Activated CD4-positive, CD25-positive, alpha-beta regulatory T cell treated with anti-CD3 and anti-CD28 coated beads, Interleukin-2, amount 50 U/mL, for 24 hours (primary cell): ENCODE measurements around the gene MGMT.

Experiments
- ATAC-seq, 2 donors: fragments of 150-1000 bp; cut with Tn5 transposase; one replicate each; pipeline ENCODE4 v1.10.0; 2021; ENCODE audit warnings: mild to moderate bottlenecking in 1 of 2, moderate library complexity in 1 of 2

Gene MGMT

DNA sequence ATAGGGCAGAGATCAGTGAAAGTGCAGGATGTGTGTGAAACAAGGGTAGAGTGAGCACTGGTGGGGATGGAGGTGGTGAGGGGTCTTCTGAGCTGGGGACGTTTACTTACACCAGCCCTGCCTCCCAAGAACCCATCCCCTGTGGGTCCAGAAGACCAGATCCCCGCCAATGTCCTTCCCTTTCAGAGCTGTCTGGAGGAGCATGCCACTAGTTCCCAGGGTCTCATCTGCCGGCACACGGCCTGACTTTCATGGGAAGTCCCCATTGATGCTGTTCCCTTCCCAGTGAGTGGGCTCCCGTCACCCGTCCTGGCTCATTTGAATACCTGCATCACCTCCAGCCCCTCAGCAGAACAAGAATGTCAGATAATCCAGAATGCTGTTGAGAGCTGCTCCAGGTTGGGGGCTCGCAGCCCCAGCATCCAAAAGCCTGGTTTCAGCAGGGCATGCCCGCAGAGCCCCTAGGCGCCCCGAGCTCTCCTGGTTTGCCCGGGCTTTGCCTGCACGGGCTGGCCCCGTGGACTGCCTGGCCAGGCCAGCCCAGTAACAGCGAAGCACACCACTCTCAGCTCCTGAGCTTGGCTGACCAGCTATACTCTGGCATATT lies 246.7 kb downstream of the MGMT start:
- no peak for ATAC-seq

DNA sequence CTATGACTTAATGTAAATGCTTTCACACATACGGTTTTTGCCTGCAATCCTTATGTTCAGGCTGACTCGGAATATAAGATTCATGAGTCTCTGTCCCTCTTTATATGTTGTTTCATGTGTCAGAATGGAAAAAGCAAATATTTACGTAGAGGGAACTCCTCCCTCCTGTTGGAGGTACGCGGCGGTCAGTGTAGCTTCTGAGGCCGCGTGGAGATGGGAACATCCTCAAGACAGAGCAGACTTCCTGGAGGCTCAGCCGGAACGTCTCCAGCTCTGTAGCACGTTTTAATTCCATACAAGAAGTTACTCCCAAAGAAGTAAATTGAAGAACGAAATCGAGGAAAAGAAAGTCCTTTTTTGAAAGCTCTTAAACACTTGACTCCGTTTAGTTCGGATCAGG lies 248.8 kb downstream of the MGMT start:
- ATAC-seq: no peak

DNA sequence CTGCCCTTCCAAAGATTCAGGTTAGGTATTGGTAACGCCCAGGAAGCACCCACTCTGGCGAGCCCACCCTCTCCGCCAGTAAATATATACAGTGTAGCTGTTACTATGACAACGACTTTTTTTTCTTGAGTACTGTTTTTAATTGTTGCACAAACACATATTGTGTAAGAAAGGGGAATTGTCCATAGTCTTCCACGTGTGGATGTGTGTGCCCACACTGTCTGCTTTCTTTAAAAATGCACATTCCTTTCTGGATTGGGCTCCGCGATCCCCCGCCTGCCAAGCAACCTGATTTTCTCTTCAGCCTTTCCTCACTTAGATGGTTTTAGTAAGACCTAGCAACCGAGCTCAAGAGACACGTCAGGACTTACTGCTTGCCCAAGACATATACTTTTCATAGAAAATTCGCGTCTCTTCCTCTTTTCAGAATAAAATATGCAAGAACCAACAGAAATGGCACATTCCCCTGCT lies 249.2 kb downstream of the MGMT start:
- no peak for ATAC-seq

DNA sequence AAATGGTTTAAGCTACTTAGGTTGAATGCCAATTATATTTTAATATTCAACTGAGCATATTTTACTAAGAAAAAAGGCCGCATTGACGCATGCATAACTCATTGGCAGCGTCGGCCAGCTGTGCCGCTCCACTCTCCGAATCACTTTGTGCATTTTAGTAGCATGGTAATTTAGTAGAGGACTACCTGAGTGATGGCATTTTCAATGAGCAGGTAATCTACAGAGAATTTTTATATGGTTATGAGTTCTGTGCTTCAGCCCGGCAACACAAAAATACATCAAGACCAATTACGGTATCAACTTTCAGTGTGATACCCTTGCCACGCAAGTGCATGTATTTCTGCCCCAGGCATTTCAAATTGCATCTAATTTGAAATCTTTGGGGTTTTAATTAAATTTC lies 249.8 kb downstream of the MGMT start:
- ATAC-seq: no peak

DNA sequence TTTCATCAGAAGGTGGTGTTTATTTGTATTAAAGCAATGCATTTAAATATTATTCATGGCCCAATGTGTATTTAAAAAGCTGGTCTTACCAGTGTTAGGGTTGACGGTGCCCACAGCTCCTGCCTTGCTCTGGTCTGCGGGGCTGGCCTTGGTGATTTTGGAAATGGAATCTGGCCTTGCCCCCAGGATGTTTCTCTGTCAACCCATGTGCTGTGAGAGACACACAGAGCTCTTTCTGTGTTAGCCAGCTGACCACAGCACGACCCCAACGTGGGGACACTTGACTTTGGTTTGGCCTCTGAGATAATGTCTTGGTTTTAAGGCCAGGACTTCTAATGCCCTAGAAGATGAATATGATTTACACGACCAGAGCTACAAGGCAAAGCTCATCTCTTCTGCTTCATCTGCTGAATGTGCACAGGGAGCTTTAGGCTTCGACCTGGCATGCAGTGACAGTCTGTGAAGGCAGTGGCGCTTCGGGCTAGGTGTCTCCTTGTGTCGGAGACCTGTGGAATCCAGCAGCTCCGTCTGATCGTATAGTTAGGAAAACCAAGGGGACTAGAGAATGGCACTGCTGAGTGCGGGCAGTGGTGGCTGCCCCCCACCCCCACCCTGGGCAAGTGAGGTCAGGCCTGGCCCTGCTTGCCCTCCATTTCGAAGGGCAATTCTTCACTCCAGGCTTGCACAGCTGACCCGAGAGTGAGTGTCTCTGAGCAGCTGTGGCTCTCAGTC lies 250.9 kb downstream of the MGMT start:
- ATAC-seq: no peak

DNA sequence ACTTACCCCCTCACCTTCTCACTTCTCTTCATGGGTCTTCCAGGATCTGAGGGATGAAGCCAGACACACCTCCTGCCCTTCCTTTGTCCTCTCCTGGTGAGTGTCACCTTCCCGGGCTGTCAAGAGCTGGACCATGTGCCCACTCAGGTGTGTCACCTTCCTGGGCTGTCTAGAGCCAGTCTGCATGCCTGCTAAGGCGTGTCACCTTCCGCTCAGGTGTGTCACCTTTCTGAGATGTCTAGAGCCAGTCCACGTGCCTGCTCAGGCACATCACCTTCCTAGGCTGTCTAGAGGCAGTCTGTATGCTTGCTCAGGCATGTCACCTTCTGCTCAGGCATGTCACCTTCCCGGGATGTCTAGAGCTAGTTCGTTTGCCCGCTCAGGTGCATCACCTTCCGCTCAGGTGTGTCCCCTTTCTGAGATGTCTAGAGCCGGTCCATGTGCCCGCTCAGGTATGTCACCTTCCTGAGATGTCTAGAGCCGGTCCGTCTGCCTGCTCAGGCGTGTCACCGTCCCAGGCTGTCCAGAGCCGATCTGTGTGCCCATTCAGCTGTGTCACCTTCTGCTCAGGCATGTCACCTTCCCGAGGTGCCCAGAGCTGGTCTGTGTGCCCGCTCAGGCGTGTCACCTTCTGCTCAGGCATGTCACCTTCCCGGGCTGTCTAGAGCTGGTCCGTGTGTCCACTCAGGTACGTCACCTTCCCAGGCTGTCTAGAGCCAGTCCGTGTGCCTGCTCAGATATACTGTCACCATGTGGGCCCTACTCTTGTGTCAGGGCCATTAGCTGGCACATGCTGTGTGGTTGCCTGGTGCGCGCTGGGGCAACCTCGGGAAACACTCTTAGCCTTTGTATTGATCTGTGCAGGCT lies 251.7 kb downstream of the MGMT start:
- ATAC-seq: no peak

DNA sequence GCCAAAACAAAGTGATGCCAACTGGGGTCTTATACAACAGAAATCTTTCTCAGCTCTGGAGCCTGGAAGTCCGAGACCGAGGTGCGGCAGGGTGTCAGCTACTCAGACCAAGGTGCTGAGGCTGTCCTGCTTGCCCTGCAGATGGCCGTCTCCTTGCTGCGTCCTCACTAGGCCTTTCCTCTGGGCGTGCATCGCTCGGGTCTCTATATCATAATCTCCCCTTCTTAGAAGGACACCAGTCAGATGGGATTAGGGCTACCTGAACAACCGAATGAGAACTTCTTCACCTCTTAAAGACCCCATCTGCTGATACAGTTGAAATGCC lies 252.3 kb downstream of the MGMT start:
- ATAC-seq: no peak

DNA sequence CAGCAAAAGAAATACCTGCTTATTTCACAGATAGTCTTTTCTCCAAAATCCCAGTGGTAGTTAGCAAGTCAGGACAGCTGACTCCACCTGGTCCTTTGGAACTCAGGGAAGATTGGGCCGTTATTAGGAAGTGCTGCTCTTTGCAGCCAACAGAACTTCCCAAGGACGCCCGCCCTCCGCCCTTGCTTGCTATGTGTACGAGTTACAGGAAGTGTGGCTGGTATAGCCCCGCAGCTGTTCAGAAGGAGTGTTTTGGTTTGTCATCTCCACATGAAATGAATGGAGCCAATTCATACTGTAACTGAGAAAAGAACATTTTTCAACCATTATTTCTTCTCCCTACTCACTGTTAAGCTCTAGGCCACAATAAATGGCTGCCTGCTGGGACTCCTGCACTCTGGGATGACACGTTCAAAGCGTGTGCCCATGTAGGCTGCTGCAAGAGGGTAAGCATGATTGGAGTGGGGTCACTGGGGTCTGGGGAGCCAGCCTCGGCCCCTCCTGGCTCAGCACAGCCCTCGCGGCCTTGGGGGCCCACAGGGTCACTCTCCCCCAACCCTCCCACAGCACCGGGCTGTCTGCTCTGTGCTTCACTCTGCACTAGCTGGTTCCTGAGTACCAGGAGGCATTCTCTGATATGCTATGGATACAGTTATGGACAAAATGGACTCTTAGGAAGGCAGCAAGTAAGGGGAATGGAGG lies 253.0 kb downstream of the MGMT start:
- no peak for ATAC-seq

DNA sequence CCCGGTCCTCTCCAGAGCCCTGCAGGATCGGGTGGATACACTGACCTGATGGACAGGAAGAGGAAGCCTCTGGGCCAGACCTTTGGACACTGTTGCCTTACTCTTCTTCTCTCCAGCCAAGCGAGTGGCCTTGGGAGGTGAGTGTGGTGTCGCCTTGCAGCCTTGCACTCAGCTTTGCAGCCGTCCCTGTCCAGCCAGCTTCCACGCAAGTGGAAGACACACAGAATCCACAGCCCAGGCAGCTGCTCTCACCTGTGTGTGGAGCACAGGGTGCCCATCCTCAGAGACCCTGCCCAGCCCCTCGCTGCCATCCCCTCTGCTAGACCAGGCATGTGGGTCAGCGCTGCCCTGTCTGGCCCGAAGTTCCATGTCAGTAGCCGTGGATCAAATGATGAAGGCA lies 258.0 kb downstream of the MGMT start:
- ATAC-seq: no peak

DNA sequence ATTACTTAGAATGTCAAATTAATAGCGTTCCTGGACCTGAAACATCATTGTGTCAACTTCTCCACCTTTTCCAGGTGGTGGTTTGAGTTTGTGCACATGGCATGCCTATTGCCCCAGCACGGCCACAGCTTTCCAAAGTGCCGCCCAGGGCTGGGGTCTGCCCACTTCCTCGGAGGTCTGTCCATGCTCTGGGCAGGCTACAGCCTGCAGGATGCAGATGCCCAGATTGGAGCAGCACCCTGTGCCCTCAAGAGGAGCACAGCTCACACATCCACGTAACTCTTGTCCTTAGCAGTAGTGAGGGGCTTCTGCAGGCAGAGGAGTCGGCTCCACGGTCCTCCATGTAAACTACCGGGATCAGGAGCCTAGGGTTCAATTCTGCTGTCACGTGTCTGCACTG lies 258.4 kb downstream of the MGMT start:
- no peak for ATAC-seq

DNA sequence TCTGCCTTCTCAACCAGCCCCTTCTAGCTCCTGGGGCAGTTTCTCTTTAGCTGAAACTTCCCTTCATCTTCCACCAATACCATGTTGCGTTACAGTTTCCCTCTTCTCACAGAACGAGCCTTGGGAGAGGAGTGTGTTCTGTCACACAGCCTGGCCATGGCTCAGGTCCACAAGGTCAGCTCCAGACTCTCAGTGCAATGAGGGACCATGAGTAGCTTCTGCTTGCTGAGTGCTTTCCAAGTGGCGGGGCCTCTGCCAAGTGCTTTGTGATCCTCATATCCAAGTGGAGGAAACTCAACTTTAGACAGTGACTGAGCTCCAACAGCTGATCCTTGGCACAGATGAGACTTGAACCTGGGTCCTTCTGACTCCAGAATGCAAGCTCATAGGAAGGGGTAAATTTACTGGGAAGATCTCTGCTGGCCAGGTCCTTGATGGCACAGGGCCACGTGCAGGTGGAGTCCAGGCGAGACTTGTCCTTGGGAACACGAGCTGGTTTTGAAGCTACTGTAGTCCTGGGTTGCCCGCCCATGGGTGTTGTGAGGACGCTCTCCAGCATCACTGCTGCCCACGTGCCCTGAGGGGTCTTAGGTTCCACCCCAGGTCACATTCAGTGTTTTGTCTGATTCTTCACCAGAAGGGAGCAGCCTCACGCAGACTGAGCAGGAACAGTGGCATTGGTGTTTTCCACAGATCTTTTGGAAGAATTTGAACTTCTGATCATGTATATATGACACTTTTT lies 259.0 kb downstream of the MGMT start:
- ATAC-seq: no peak

DNA sequence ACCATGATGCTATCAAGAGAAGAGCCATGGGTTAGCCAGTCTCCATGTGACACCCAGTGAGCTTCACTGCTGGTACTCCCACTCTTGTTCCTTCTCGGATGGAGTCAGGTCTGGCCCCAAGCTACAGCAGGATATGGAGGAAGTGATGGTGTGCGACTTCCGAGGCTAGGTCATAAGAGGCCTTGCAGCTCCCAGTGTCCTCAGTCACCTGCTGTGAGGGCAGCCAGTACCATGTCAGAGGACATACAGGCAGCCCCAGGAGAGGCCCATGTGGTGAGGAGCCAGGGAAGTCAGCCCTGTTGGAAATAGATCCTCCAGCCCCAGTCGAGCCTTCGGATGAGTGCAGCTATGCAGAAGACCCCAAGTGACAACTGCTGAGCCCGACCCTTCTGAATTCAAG lies 260.0 kb downstream of the MGMT start:
- ATAC-seq: no peak

DNA sequence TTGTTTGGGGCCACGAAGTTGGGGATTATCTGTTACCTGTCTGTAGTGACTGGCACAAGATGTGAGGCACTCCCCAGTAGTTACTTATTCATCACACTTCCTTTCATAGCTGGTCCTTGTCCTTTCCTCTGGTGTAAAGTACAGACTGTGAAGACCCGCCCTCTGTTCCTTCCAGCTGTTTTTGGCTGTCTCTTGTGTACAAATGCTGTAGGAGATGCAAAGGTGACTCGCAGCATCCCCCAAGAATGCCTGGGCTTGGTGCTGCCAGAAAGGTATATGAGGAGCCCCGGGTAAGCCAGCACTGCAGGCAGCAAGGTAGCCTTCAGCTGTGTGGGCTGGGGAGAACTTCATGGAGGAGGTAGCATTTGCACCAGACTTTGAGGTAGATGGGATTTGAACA lies 260.5 kb downstream of the MGMT start:
- no peak for ATAC-seq

DNA sequence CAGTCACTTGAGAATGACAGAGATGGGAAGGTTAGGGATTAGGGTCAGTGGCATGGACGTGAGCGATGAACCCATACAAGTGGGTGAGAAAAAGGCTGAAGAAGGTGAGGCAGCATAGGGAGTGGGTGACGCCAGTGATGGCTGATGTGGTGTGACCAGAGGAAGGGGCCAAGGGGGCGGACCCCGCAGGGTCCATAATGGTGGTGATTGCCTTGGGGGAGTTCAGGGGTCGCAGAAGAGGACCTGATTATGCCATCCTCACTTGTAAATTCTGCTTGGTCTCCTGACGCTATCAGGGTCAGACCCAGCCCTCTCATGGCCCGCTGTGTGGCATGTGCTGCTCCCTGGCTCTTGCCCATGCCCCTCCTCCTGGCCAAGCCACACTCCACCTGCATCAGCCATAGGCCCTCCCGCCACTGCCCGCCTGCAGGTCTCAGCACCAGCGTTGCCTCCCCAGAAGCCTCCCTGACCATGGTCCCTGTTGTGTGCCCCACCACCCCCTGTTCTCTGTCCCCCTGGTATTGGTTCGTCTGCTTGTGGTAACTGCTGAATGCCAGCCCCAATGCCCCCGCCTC lies 261.3 kb downstream of the MGMT start:
- no peak for ATAC-seq

DNA sequence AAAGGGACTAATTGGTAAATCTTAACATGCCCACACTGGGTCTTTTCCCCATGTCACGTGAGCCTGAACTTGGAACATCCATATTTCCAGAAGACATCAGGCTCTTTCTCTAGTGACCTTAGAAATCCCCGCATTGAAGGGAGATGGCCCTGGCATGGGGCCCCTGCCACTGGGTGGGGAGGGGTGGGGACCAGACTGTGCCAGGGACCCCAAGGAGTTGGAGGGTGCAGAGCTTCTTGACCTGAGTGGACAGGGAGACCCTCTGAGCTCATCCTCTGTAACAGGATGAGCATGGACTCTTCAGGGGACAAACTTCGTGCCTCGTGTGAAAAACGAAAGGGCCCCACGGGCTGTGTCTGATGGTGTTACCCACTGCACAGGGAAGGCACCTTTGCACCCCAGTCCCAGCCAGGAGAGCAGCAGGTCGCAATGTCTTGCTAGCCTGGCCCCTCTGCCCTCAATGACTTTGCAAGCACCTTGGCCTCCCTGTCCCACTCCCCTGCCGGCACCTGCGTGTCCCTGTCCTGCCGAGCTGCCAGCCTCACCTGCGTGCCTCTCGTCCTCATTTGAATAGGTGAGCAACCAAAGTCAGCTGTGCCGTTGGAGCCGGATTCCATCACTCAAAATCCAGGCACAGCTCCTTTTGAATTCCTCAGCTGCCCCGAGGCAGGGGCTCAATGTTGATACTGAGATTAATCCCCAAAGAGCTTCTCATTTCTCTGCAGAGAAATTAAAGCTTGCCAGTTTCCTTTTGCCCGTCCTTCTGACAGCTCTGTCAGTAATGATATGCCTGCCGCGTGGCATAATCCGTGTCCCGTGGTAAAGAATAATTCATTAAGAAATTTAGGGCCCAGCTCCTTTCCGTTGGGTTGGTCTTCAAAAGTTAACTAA lies 262.1 kb downstream of the MGMT start:
- ATAC-seq: no peak

DNA sequence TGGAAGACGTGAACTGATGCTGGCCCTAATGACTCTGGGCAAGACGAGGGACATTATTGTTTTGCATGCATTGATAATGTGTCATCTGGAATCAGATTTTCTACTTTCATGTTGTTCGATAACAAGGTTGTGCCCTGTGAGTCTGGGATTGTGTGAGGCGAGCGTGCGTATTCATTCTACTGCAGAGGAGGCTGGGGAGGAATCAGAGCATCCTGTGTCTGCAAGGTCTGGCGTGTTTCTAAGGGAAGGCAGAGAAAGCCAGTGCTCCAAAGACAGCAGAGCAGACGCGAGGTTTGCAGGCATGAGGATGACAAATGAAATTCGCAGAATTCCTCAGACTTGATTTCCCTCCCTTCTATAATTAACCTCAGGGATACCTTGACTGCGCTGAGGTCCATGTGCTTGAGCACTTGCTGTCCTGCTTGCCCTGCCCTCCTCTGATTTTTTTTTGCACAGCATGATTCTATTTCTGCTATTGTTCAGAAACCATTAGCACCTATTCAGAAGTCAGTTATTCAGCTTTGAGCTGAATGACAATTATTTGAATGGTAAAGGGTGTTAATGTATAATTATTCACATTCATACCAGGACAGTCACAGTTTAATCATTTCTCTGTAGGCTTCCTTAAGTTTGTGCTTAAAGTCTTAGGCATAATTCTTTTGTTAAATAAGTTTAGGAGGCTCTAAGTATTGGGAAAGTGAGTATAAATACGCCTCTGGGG lies 263.4 kb downstream of the MGMT start:
- ATAC-seq: no peak

DNA sequence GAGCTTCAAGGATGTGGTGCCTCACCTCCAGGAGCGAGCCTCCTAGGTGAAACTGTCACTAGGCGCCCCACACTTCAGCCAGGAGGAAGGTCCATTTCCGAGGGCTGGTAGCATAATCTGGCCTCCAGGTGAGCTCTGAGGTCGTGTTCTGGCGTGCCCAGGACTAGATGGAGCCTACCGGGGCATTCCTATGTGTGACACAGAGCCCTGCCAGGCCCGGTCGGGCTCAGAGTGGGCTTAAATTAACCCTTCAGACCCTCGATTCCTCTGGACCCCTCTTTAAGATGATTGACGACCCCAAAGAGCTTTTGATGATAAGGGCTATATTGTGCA lies 263.9 kb downstream of the MGMT start:
- no peak for ATAC-seq

DNA sequence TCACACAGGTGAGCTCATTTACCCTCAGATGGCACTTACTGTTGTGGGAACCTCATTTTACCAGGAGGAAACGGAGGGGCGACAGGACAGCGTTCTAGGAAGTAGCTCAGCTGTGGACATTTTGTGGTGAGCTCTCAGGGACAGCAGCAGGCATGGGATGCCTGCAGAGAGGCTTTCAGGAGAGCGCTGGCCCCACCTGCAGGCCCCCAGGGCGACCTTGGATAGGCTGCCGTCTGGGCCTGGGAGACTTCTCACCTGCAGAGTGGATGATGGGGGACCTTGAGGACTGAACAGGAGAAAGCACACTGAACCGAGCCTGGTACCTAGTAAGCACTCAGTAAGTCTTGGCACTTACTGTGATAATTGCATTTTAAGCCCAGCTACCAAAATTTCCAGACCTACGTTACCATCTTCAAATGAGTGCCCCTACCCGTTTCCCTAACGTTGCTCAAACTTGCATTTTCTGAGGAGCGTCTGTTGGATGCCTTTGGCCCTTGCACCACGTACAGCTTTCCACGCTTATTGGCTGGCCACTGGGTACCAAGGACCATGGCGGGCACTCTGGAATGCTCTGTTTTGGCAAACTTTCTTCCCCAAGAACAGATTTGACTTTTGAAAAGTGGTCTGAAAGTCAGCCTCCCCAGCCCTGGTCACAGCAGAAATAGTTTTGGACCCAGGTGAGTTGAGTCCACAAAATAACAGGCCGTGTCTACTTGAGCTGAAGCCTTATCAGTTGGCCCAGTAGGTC lies 273.7 kb downstream of the MGMT start:
- ATAC-seq: no peak

DNA sequence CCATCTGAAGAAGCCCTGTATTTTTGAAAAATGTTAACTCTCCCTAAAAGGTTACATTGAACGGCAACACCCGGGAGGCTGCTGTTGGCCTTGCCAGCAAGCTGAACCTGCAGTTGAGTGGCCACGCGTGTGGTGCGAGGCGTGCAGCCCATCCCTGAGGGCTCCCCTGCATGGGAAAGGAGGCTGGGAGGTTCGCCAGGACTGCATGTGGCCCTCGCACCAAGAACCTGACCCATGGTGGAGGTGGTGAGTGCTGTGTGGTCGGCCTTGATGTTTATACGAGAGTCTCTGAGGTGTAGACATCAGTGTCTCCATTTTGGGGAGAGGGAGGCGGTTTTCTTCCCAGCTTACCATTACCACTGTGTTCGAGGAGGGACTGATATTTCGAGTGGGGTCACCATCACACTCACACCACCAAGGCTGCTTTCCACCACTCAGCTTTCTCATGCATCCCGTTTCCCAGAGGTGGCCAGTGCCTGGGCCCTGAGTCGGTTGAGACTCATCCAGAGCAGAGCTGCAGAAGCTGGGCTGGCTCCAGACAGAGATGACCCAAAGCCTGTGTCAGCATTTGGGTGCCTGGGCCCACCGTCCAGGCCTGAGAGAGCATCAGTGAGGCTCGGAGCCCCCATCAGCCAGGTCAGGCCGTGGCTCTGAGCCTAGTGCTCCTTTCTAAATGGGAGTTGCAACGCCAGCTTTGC lies 274.4 kb downstream of the MGMT start:
- ATAC-seq: no peak
